Smooth muscle cell (in vitro differentiated cells): Measurements from ENCODE around the gene ZNF680. TPM values are rescaled to one million over a fixed set of nuclear protein-coding genes. Genes with fewer than 3 reads are reported as not detected.

ENCODE experiments used
- DNase-seq: peaks from one replicate; lab custom pipeline; 2025; ENCODE audit not compliant: unreplicated experiment; lab: John Stamatoyannopoulos, UW
- H2AFZ ChIP-seq: fragments of 200-600 bp; sonication (generic); 2 replicates; pipeline ENCODE4 v1.6.0; 2016; ENCODE audit warnings: antibody characterized with exemption, low read depth, mild to moderate bottlenecking
- H3F3A ChIP-seq: fragments of 200-600 bp; sonication (generic); 2 replicates; pipeline ENCODE4 v1.6.0; 2017; ENCODE audit warnings: antibody characterized with exemption, low read depth
- H3K27ac ChIP-seq: fragments of 200-600 bp; sonication (generic); 2 replicates; pipeline ENCODE4 v1.5.1; 2016; ENCODE audit warnings: low read depth, mild to moderate bottlenecking
- H3K27me3 ChIP-seq: fragments of 200-600 bp; sonication (generic); 2 replicates; pipeline ENCODE4 v1.6.1; 2016; ENCODE audit warnings: low read depth, mild to moderate bottlenecking
- H3K36me3 ChIP-seq: fragments of 200-600 bp; sonication (generic); 2 replicates; pipeline ENCODE4 v1.5.1; 2016; ENCODE audit warnings: low read depth
- H3K4me1 ChIP-seq: fragments of 200-600 bp; sonication (generic); 2 replicates; pipeline ENCODE4 v1.5.1; 2016; ENCODE audit warnings: low read depth
- H3K4me2 ChIP-seq: fragments of 200-600 bp; sonication (generic); 2 replicates; pipeline ENCODE4 v1.6.0; 2016; ENCODE audit warnings: mild to moderate bottlenecking
- H3K4me3 ChIP-seq: fragments of 200-600 bp; sonication (generic); 2 replicates; pipeline ENCODE4 v1.5.1; 2016; ENCODE audit warnings: mild to moderate bottlenecking
- H3K79me2 ChIP-seq: fragments of 200-600 bp; sonication (generic); 2 replicates; pipeline ENCODE4 v1.6.0; 2016; ENCODE audit warnings: low read depth, mild to moderate bottlenecking
- H3K9ac ChIP-seq: fragments of 200-600 bp; sonication (generic); 2 replicates; pipeline ENCODE4 v1.6.0; 2016; ENCODE audit warnings: low read depth
- H3K9me3 ChIP-seq: fragments of 200-600 bp; sonication (generic); replicated peaks from 2 replicates; pipeline ENCODE4 v1.5.1; 2016; ENCODE audit warnings: low read depth
- H4K20me1 ChIP-seq: fragments of 200-600 bp; sonication (generic); 2 replicates; pipeline ENCODE4 v1.6.0; 2016; ENCODE audit warnings: low read depth
- WGBS: methylation state at CpG from one replicate; pipeline ENCODE4 v1.1.7; 2016; ENCODE audit warnings: low lambda C conversion rate; 5-methylcytosine and 5-hydroxymethylcytosine counted together
- polyA plus RNA-seq: library from polyadenylated mRNA; unstranded; fragments of >200 nt; fragmentation: Nextera tagmentation; extraction: Ambion mirVana; gene quantifications from 2 replicates; pipeline ENCODE4 v1.2.1, GENCODE V29; 2016
- total RNA-seq: library from RNA; depleted of rRNA; stranded (reverse); fragments of >200 nt; gene quantifications from 2 replicates; pipeline ENCODE4 v1.2.3, GENCODE V29; 2014
- TF ChIP-seq, protein P1 (sequence below): fragments of 200-600 bp; sonication (generic); IDR thresholded peaks from 2 replicates; pipeline ENCODE4 v1.5.1; 2017; ENCODE audit warnings: borderline replicate concordance, mild to moderate bottlenecking, antibody characterized with exemption; ENCODE audit not compliant: insufficient read depth, poor library complexity, severe bottlenecking

The ZNF680 gene
- total and polyA plus RNA-seq, 2 experiments from 2014 or later, result not detected

DNA sequence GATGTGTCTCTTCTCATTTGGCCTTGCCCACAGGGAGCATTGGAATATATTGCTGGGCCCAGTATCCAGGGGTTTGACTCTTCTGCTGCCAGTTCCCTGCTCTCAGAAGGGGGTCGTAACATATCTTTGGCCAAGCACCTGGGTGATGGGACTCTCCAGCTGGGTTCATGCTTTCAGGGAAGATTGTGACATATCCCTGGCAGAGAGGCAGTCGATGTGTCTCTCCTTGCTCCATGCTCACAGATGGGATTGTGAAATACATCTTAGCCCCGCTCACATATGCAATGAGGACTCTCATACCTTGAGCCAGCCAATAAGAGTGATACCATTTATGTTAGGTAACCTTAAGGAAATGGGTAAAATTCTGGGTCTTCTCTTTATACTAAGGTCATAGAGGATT is 39.2 kb upstream of the ZNF680 start:
- H3F3A ChIP-seq, result no peaks in the 10 kb centered on the region
- no peaks in the 10 kb centered on the region for H3K4me1 ChIP-seq
- peaks cover 2% of the 10 kb centered on the region for H3K9me3 ChIP-seq
- H3K27me3 ChIP-seq, result no peaks in the 10 kb centered on the region
- DNase-seq, result no peak
- no peak overlapping the region for H3K4me2 ChIP-seq
- H4K20me1 ChIP-seq, result no peaks in the 10 kb centered on the region
- no peaks in the 10 kb centered on the region for H3K36me3 ChIP-seq
- no peak overlapping the region for H3K4me3 ChIP-seq
- H3K9ac ChIP-seq, result no peak overlapping the region
- no peaks in the 10 kb centered on the region for H3K79me2 ChIP-seq
- TF ChIP-seq, protein P1, sequence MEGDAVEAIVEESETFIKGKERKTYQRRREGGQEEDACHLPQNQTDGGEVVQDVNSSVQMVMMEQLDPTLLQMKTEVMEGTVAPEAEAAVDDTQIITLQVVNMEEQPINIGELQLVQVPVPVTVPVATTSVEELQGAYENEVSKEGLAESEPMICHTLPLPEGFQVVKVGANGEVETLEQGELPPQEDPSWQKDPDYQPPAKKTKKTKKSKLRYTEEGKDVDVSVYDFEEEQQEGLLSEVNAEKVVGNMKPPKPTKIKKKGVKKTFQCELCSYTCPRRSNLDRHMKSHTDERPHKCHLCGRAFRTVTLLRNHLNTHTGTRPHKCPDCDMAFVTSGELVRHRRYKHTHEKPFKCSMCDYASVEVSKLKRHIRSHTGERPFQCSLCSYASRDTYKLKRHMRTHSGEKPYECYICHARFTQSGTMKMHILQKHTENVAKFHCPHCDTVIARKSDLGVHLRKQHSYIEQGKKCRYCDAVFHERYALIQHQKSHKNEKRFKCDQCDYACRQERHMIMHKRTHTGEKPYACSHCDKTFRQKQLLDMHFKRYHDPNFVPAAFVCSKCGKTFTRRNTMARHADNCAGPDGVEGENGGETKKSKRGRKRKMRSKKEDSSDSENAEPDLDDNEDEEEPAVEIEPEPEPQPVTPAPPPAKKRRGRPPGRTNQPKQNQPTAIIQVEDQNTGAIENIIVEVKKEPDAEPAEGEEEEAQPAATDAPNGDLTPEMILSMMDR, result no peak
- H2AFZ ChIP-seq, result no peak overlapping the region
- 58% methylated on average over 3 of the region's 3 CpGs for WGBS
- H3K27ac ChIP-seq, result no peak overlapping the region

DNA sequence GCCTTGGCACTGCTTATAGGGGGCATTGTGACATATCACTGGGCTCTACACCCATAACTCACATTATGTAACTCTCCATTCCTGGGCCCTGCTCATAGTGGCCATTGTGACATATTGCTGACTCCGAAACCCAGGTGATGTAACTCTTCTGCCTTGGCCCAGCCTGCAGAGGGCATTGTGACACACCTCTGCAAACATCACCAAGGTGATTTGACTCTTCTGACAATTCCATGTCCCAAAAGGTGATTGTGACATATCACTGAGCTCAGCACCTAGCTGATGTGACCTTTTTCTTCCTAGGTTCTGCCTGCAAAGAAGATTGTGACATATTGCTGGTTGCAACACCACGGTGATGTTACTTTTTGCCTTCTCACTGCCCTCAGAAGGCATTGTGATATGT is 36.5 kb upstream of the ZNF680 start:
- Histone ChIP-seq H4K20me1 (no peaks in the 10 kb centered on the region), H3K36me3 (no peaks in the 10 kb centered on the region), H3K4me1 (no peaks in the 10 kb centered on the region), H3K9me3 (peaks cover 2% of the 10 kb centered on the region), H3F3A (no peaks in the 10 kb centered on the region), H2AFZ (no peak overlapping the region), H3K27me3 (no peaks in the 10 kb centered on the region), H3K27ac (no peak overlapping the region), H3K9ac (no peak overlapping the region), H3K4me2 (no peak overlapping the region), H3K79me2 (no peaks in the 10 kb centered on the region), H3K4me3 (no peak overlapping the region)
- TF ChIP-seq, protein P1, result no peak
- WGBS, result 77% methylated on average over 2 of the region's 2 CpGs
- no peak for DNase-seq

DNA sequence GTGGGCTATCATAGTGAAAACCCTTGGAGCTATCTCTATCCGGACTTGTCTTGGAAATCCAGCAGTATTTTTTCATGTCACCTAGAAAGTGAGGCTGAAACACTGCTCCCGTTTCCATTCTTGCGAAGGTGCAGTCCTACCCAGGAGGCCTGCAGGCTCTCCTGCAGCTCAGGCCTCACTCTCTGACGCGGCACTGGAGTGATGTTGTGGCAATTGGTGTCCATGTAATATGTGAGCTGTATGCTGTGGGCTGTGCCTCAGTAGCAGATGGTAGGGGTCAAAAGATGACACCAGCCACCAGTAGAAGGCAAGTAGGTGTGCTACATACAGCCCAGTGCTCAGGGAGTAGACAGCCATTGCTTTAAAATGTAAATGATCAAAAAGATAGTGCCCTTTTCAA is 28.1 kb upstream of the ZNF680 start:
- Histone ChIP-seq H3K4me3 (no peak overlapping the region), H3K27ac (no peak overlapping the region), H3K9ac (no peak overlapping the region), H4K20me1 (no peaks in the 10 kb centered on the region), H3K9me3 (peaks cover 9% of the 10 kb centered on the region), H3K36me3 (no peaks in the 10 kb centered on the region), H3K4me1 (no peaks in the 10 kb centered on the region), H3F3A (no peaks in the 10 kb centered on the region), H3K27me3 (no peaks in the 10 kb centered on the region), H2AFZ (no peak overlapping the region), H3K79me2 (no peaks in the 10 kb centered on the region), H3K4me2 (no peak overlapping the region)
- DNase-seq, result no peak
- WGBS, result 67% methylated on average over 5 of the region's 5 CpGs
- TF ChIP-seq, protein P1, result no peak
